ENCODE data around the gene HOXC13. TPM values are rescaled to one million over a fixed set of nuclear protein-coding genes. Genes with fewer than 3 reads are reported as not detected.

HOXC13 gene
- total and polyA plus RNA-seq, 2 experiments from 2014 or later: 0.10 TPM; not detected in 1

MicroRNAs encoded within 50 kb of the gene (microRNA counts, 767-probe panel; counts per million panel counts)
- microRNA hsa-miR-196a-5p: not detected

Small RNAs within 50 kb of the gene (microRNA-seq; reads per million reads assigned to microRNA genes)
- gene MIR196A2: 1.1 reads per million

Small RNAs within 50 kb of the gene (small RNA-seq; reads per million reads assigned to genes)
- not detected for gene AC012531.3 (ENCODE audit: low replicate concordance)
- gene AC012531.4 (ENCODE audit: low replicate concordance): not detected
- gene MIR196A2 (ENCODE audit: low replicate concordance): not detected
- not detected for gene RF01905 (ENCODE audit: low replicate concordance)
- gene RF01906 (ENCODE audit: low replicate concordance): not detected

Other genes with a start within 250 kb of the HOXC13 start
- 20.4 and 21.3 TPM in 2 replicates for gene CALCOCO1, start 211.4 kb upstream of the HOXC13 start, total RNA-seq (2014; rRNA removed; shearing (Covaris generic))
- 4.6 and 6.5 TPM in 2 replicates for gene CALCOCO1, start 211.4 kb upstream of the HOXC13 start, polyA plus RNA-seq (2016; fragmentation: Nextera tagmentation; extraction: Ambion mirVana)
- not detected in 2 replicates for gene CISTR, start 186.9 kb upstream of the HOXC13 start, total RNA-seq (2014; rRNA removed; shearing (Covaris generic))
- not detected in 2 replicates for gene CISTR, start 186.9 kb upstream of the HOXC13 start, polyA plus RNA-seq (2016; fragmentation: Nextera tagmentation; extraction: Ambion mirVana)
- gene HOXC12, start 16.1 kb downstream of the HOXC13 start, total RNA-seq (2014; rRNA removed; shearing (Covaris generic)): not detected in 2 replicates
- not detected in 2 replicates for gene HOXC12, start 16.1 kb downstream of the HOXC13 start, polyA plus RNA-seq (2016; fragmentation: Nextera tagmentation; extraction: Ambion mirVana)
- gene HOXC11, start 34.3 kb downstream of the HOXC13 start, total RNA-seq (2014; rRNA removed; shearing (Covaris generic)): not detected in 2 replicates
- gene HOXC11, start 34.3 kb downstream of the HOXC13 start, polyA plus RNA-seq (2016; fragmentation: Nextera tagmentation; extraction: Ambion mirVana): not detected in 2 replicates
- not detected in 2 replicates for gene HOTAIR, start 36.1 kb downstream of the HOXC13 start, total RNA-seq (2014; rRNA removed; shearing (Covaris generic))
- gene HOTAIR, start 36.1 kb downstream of the HOXC13 start, polyA plus RNA-seq (2016; fragmentation: Nextera tagmentation; extraction: Ambion mirVana): not detected in 2 replicates
- not detected in 2 replicates for gene HOXC10, start 46.3 kb downstream of the HOXC13 start, total RNA-seq (2014; rRNA removed; shearing (Covaris generic))
- gene HOXC10, start 46.3 kb downstream of the HOXC13 start, polyA plus RNA-seq (2016; fragmentation: Nextera tagmentation; extraction: Ambion mirVana): not detected in 2 replicates
- gene HOXC9, start 61.3 kb downstream of the HOXC13 start, total RNA-seq (2014; rRNA removed; shearing (Covaris generic)): not detected in 2 replicates
- gene HOXC9, start 61.3 kb downstream of the HOXC13 start, polyA plus RNA-seq (2016; fragmentation: Nextera tagmentation; extraction: Ambion mirVana): not detected in 2 replicates
- not detected in 2 replicates for gene HOXC8, start 70.2 kb downstream of the HOXC13 start, total RNA-seq (2014; rRNA removed; shearing (Covaris generic))
- not detected in 2 replicates for gene HOXC8, start 70.2 kb downstream of the HOXC13 start, polyA plus RNA-seq (2016; fragmentation: Nextera tagmentation; extraction: Ambion mirVana)
- not detected in 2 replicates for gene HOXC6, start 89.6 kb downstream of the HOXC13 start, total RNA-seq (2014; rRNA removed; shearing (Covaris generic))
- not detected in 2 replicates for gene HOXC6, start 89.6 kb downstream of the HOXC13 start, polyA plus RNA-seq (2016; fragmentation: Nextera tagmentation; extraction: Ambion mirVana)
- gene HOXC5, start 94.2 kb downstream of the HOXC13 start, total RNA-seq (2014; rRNA removed; shearing (Covaris generic)): not detected in 2 replicates
- gene HOXC5, start 94.2 kb downstream of the HOXC13 start, polyA plus RNA-seq (2016; fragmentation: Nextera tagmentation; extraction: Ambion mirVana): not detected in 2 replicates
- gene HOXC4, start 115.0 kb downstream of the HOXC13 start, total RNA-seq (2014; rRNA removed; shearing (Covaris generic)): not detected in 2 replicates
- gene HOXC4, start 115.0 kb downstream of the HOXC13 start, polyA plus RNA-seq (2016; fragmentation: Nextera tagmentation; extraction: Ambion mirVana): not detected in 2 replicates

Measured in GM23338 (cell line).